Naive thymus-derived CD4-positive, alpha-beta T cell (primary cell): ENCODE data around the gene SLC6A19. TPM values are rescaled to one million over a fixed set of nuclear protein-coding genes. Genes with fewer than 3 reads are reported as not detected.

Source experiments
- ATAC-seq: fragments of 150-1000 bp; cut with Tn5 transposase; 2 replicates; pipeline ENCODE4 v1.10.0; 2021; ENCODE audit warnings: mild to moderate bottlenecking, moderate library complexity
- CTCF ChIA-PET: fragments of 350-600 bp; sonication (Branson Sonifier 250); formaldehyde crosslinking; loops from one replicate; lab custom pipeline; 2021; ENCODE audit warnings: antibody characterized with exemption; lab: Charles Lee
- POLR2A ChIA-PET: fragments of 350-600 bp; sonication (Branson Sonifier 250); formaldehyde crosslinking; loops from one replicate; lab custom pipeline; 2021; ENCODE audit warnings: antibody characterized with exemption, inconsistent platforms; lab: Charles Lee
- DNase-seq, 9 donors: peaks; one replicate each; pipeline versions ENCODE4 v3.0.0 to v3.0.0-alpha.2; 2020 to 2022; ENCODE audit warnings: mixed read lengths in 1 of 9
- H3K27ac ChIP-seq: one replicate; pipeline ENCODE4 v1.7.0; 2013; ENCODE audit warnings: mild to moderate bottlenecking, low read depth, low read length, moderate library complexity
- H3K27me3 ChIP-seq, 2 donors: one replicate each; pipeline ENCODE4 v1.7.0; 2013; ENCODE audit warnings: low read length in 2 of 2, mild to moderate bottlenecking in 2 of 2, moderate library complexity in 2 of 2; ENCODE audit not compliant: control insufficient read depth in 2 of 2, insufficient read depth in 2 of 2
- H3K36me3 ChIP-seq, 3 experiments: 1 replicate in 2 of 3; 2 replicates in 1 of 3; pipeline ENCODE4 v1.7.0; 2013; ENCODE audit warnings: low read length in 3 of 3, mild to moderate bottlenecking in 3 of 3, moderate library complexity in 1 of 3; ENCODE audit not compliant: insufficient read depth in 3 of 3, control insufficient read depth in 2 of 3
- H3K4me1 ChIP-seq, 2 donors: one replicate each; pipeline ENCODE4 v1.7.0; 2013; ENCODE audit warnings: low read length in 2 of 2, mild to moderate bottlenecking in 2 of 2, moderate library complexity in 1 of 2; ENCODE audit not compliant: control insufficient read depth in 2 of 2, insufficient read depth in 2 of 2
- H3K4me3 ChIP-seq: 2 replicates; pipeline ENCODE4 v1.7.0; 2013; ENCODE audit warnings: mild to moderate bottlenecking, low read length
- H3K9me3 ChIP-seq, 3 experiments: 1 replicate in 2 of 3; 2 replicates in 1 of 3; pipeline ENCODE4 v1.7.0; 2013; ENCODE audit warnings: low read length in 3 of 3; ENCODE audit not compliant: control insufficient read depth in 2 of 3
- H3K27ac Mint-ChIP-seq, 9 donors: one replicate each; pipeline ENCODE4 v1.8.0; 2020 to 2022; ENCODE audit warnings: mixed read lengths in 9 of 9, mild to moderate bottlenecking in 8 of 9, moderate library complexity in 5 of 9, inconsistent platforms in 2 of 9
- H3K27me3 Mint-ChIP-seq, 5 donors: one replicate each; pipeline ENCODE4 v1.8.0; 2021 to 2022; ENCODE audit warnings: mixed read lengths in 5 of 5, mild to moderate bottlenecking in 1 of 5
- H3K36me3 Mint-ChIP-seq, 5 donors: one replicate each; pipeline ENCODE4 v1.8.0; 2020 to 2022; ENCODE audit warnings: mixed read lengths in 5 of 5, mild to moderate bottlenecking in 3 of 5, inconsistent platforms in 1 of 5
- H3K4me1 Mint-ChIP-seq, 7 donors: one replicate each; pipeline ENCODE4 v1.8.0; 2020 to 2022; ENCODE audit warnings: mixed read lengths in 7 of 7, mild to moderate bottlenecking in 3 of 7, inconsistent platforms in 1 of 7
- H3K4me3 Mint-ChIP-seq, 10 donors: one replicate each; pipeline ENCODE4 v1.8.0; 2020 to 2022; ENCODE audit warnings: mild to moderate bottlenecking in 10 of 10, mixed read lengths in 10 of 10, moderate library complexity in 6 of 10, inconsistent platforms in 2 of 10
- H3K9me3 Mint-ChIP-seq, 11 donors: one replicate each; pipeline ENCODE4 v1.8.0; 2020 to 2022; ENCODE audit warnings: mixed read lengths in 11 of 11, mild to moderate bottlenecking in 4 of 11, inconsistent platforms in 1 of 11, moderate library complexity in 1 of 11
- intact Hi-C, 2 donors: fragments of 100-400 bp; cut with micrococcal nuclease; formaldehyde crosslinking; loops; one replicate each; pipeline ENCODE4 v1.15.1; 2023
- polyA plus RNA-seq, 2 donors: library from polyadenylated mRNA; unstranded; fragments of 300-500 nt; fragmentation: Illumina TruSeq; gene quantifications; one replicate each; pipeline ENCODE4 v1.2.3, GENCODE V29; 2021
- total RNA-seq, 6 experiments: library from RNA in 5 of 6; stranded (reverse) in 5 of 6; gene quantifications; 1 replicate in 5 of 6; 2 replicates in 1 of 6; pipeline ENCODE4 v1.2.3 and lab custom pipeline; 2021 to 2026

Gene SLC6A19
- total and polyA plus RNA-seq, 7 experiments from 2014 or later, result not detected

- Mint-ChIP-seq H3K4me1 (peaks cover 0 to 8% (median 3%) of the 10 kb centered on the region in 7 donors), H3K36me3 (no peaks in the 10 kb centered on the region), H3K27ac (no peak overlapping the region), H3K4me3 (no peak overlapping the region), H3K9me3 (peaks cover 0 to 2% (median 0%) of the 10 kb centered on the region in 11 donors), H3K27me3 (peaks cover 0 to 9% (median 6%) of the 10 kb centered on the region in 5 donors)
- ATAC-seq (no peak), DNase-seq (no peak)
- Histone ChIP-seq H3K4me3 (no peak overlapping the region), H3K4me1 (peaks cover 3% of the 10 kb centered on the region in 2 donors), H3K9me3 (no peaks in the 10 kb centered on the region), H3K27me3 (peaks cover 0 to 2% of the 10 kb centered on the region in 2 donors), H3K27ac (no peak overlapping the region), H3K36me3 (no peaks in the 10 kb centered on the region)
- ChIA-PET POLR2A (no interaction called here), CTCF (no interaction called here)
- intact Hi-C loops, result no loop called here
These were observed 48.2 kb downstream of the SLC6A19 start for GRCh38 chr5:1249366-1250280.

- no peak for DNase-seq
- ChIA-PET CTCF (interaction anchor here (0.7 kb wide), 1 partner anchor 131 kb away, joined by 3 read pairs; no protein-coding TSS in a partner anchor), POLR2A (no interaction called here)
- intact Hi-C loops, result no loop called here
- Mint-ChIP-seq H3K36me3 (no peaks in the 10 kb centered on the region), H3K4me1 (peaks cover 7 to 23% (median 20%) of the 10 kb centered on the region in 7 donors), H3K4me3 (no peak overlapping the region), H3K9me3 (peaks cover 0 to 2% (median 0%) of the 10 kb centered on the region in 11 donors), H3K27me3 (peaks cover 0 to 7% (median 4%) of the 10 kb centered on the region in 5 donors), H3K27ac (peak overlapping the region in 2 of 9 donors; percentile 43 to 59)
- no peak for ATAC-seq
- Histone ChIP-seq H3K4me3 (no peak overlapping the region), H3K9me3 (no peaks in the 10 kb centered on the region), H3K27ac (no peak overlapping the region), H3K4me1 (peaks cover 9 to 18% of the 10 kb centered on the region in 2 donors), H3K36me3 (no peaks in the 10 kb centered on the region), H3K27me3 (peaks cover 0 to 2% of the 10 kb centered on the region in 2 donors)
These were observed 50.5 kb downstream of the SLC6A19 start for GRCh38 chr5:1251678-1252580.

- H3K4me3 Mint-ChIP-seq, result no peak overlapping the region
- Histone ChIP-seq H3K27me3 (no peaks in the 10 kb centered on the region), H3K9me3 (no peaks in the 10 kb centered on the region), H3K4me1 (peaks cover 9 to 18% of the 10 kb centered on the region in 2 donors), H3K36me3 (no peaks in the 10 kb centered on the region), H3K27ac (no peak overlapping the region), H3K4me3 (no peak overlapping the region)
- H3K9me3 Mint-ChIP-seq, result no peaks in the 10 kb centered on the region
- peaks cover 7 to 23% (median 20%) of the 10 kb centered on the region in 7 donors for H3K4me1 Mint-ChIP-seq
- CTCF ChIA-PET, result no interaction called here
- POLR2A ChIA-PET, result no interaction called here
- intact Hi-C loops, result no loop called here
- ATAC-seq (no peak), DNase-seq (no peak)
- H3K27me3 Mint-ChIP-seq, result peaks cover 0 to 1% (median 0%) of the 10 kb centered on the region in 5 donors
- H3K27ac Mint-ChIP-seq, result no peak overlapping the region
- no peaks in the 10 kb centered on the region for H3K36me3 Mint-ChIP-seq
These were observed 51.3 kb downstream of the SLC6A19 start for GRCh38 chr5:1252681-1253080.

GRCh38 chr5:1253456-1254105 is 52.2 kb downstream of the SLC6A19 start:
- H3K4me1 Mint-ChIP-seq, result peaks cover 7 to 23% (median 20%) of the 10 kb centered on the region in 7 donors
- ChIA-PET CTCF (no interaction called here), POLR2A (interaction anchor here (0.6 to 2.1 kb wide), 2 partner anchors 92 to 132 kb away, joined by 3 to 11 read pairs; no protein-coding TSS in a partner anchor)
- no peak overlapping the region for H3K4me3 ChIP-seq
- ATAC-seq (no peak), DNase-seq (no peak)
- no peaks in the 10 kb centered on the region for H3K36me3 Mint-ChIP-seq
- no peaks in the 10 kb centered on the region for H3K27me3 ChIP-seq
- H3K4me3 Mint-ChIP-seq, result no peak overlapping the region
- intact Hi-C loops, result loop anchor here in 1 of 2 donors (2.0 kb wide), 2 partner anchors 41 to 133 kb away; partner anchors contain the start of gene TERT
- peaks cover 9 to 18% of the 10 kb centered on the region in 2 donors for H3K4me1 ChIP-seq
- no peaks in the 10 kb centered on the region for H3K36me3 ChIP-seq
- no peaks in the 10 kb centered on the region for H3K27me3 Mint-ChIP-seq
- H3K27ac Mint-ChIP-seq, result no peak overlapping the region
- H3K27ac ChIP-seq, result no peak overlapping the region
- no peaks in the 10 kb centered on the region for H3K9me3 ChIP-seq
- no peaks in the 10 kb centered on the region for H3K9me3 Mint-ChIP-seq

GRCh38 chr5:1254196-1254595 is 52.8 kb downstream of the SLC6A19 start:
- Histone ChIP-seq H3K9me3 (no peaks in the 10 kb centered on the region), H3K27me3 (no peaks in the 10 kb centered on the region), H3K36me3 (no peaks in the 10 kb centered on the region), H3K4me3 (no peak overlapping the region), H3K4me1 (peaks cover 9 to 18% of the 10 kb centered on the region in 2 donors), H3K27ac (no peak overlapping the region)
- Mint-ChIP-seq H3K4me1 (peaks cover 7 to 23% (median 20%) of the 10 kb centered on the region in 7 donors), H3K36me3 (no peaks in the 10 kb centered on the region), H3K4me3 (peak overlapping the region in 3 of 10 donors; percentile 8 to 97 (median 76)), H3K9me3 (no peaks in the 10 kb centered on the region), H3K27ac (peak overlapping the region in 3 of 9 donors; percentile 87 to 90 (median 89)), H3K27me3 (no peaks in the 10 kb centered on the region)
- intact Hi-C loops, result loop anchor here in 1 of 2 donors (2.0 kb wide), 2 partner anchors 41 to 133 kb away; partner anchors contain the start of gene TERT
- CTCF ChIA-PET, result interaction anchor here (0.8 to 1.4 kb wide), 3 partner anchors 38 to 65 kb away, joined by 3 read pairs; no protein-coding TSS in a partner anchor
- no peak for DNase-seq
- no peak for ATAC-seq
- POLR2A ChIA-PET, result interaction anchor here (0.6 to 2.1 kb wide), 3 partner anchors 61 to 132 kb away, joined by 3 to 11 read pairs (median 3); no protein-coding TSS in a partner anchor
